GM04504 (cell line): ENCODE measurements around the gene MARCHF10.
A peak's percentile ranks its signal among the peaks of the same experiment; 100 is the strongest.

ENCODE experiments used
- DNase-seq: peaks from one replicate; pipeline ENCODE4 v3.0.0-alpha.2; 2012; ENCODE audit warnings: low read depth

The MARCHF10 gene

GRCh38 chr17:62821189-62822079 lies 13.3 kb upstream of the MARCHF10 start:
- DNase-seq, result no peak

DNA sequence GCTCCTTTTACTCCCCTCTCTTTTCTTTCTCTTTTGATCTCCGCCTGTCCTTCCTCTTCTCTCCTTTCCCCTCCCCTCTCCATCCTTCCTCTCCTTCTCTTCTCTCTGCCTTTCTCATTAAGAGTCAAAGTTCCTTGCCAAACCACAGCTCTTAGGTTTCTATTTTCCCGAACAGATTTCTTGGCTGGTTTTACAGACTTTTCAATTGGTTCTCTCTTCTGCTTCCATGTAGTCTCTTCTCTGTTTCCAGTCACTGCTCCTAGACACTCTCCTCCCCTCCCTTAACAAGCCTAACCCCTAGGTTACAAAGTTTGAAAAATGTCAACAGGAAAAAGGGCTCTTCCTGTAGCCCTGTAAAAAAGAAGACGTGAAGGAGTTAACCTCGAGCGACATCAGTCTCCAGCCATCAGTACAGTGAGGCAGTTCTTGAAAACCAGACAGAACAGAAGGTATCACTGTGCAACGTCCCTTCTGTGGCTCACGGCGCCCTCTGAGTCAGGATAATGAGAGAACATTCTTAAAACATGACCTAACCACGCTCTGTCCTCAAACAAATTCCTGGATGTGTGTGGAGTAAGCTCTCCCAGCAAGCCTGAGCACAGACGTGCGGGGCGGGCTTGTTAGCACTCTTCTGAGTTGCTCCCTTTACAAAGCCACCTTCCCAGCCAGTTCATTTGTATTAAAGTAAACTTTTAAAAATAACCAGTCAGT lies 11.6 kb upstream of the MARCHF10 start:
- DNase-seq, result peak; percentile 92

GRCh38 chr17:62818526-62818925 lies 10.4 kb upstream of the MARCHF10 start:
- DNase-seq, result no peak

- no peak for DNase-seq
These were observed 8.2 kb upstream of the MARCHF10 start for GRCh38 chr17:62816282-62816839.

DNA sequence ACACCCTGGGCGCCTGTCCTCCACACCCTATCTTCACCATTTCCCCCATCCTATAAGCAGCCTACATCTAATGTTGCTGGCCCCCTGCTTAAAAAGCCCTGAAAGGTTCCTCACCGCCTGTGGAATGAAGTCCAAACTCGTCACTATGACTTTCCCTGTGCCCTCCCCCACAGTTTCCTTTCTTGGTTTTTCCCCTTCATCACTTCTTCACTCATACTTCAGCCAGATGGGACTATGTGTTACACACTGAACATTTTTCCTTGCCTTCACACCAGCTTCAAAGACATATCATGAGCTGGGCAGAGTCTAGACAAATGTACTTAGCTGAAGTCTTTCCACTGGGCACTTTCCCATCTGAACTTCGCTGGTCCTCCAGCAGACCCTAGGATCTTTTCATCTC lies 1.5 kb upstream of the MARCHF10 start:
- DNase-seq, result no peak

GRCh38 chr17:62808576-62808970 lies 459 bp upstream of the MARCHF10 start:
- DNase-seq, result no peak

GRCh38 chr17:62805234-62805633 lies 2.9 kb downstream of the MARCHF10 start:
- no peak for DNase-seq

GRCh38 chr17:62804822-62805221 lies 3.3 kb downstream of the MARCHF10 start:
- no peak for DNase-seq

DNA sequence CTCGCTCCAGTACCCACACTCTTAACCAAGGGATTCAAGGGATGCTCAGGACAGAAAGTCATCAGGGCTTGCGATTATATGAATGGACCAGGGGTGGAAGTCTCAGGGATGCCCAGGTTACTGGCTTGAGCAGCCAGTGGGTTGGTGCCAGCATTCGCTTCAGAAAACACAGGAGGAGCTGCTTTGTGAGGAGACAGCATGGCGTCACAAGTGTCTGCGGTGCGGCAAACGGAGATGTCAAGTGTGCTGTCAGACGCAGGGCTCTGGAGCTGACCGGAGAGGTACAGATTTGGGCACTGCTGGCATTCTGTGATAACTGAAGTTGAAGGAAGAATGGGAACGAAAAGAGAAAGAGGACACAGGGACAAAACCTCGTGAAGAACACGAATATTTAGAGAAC lies 4.1 kb downstream of the MARCHF10 start:
- no peak for DNase-seq

DNA sequence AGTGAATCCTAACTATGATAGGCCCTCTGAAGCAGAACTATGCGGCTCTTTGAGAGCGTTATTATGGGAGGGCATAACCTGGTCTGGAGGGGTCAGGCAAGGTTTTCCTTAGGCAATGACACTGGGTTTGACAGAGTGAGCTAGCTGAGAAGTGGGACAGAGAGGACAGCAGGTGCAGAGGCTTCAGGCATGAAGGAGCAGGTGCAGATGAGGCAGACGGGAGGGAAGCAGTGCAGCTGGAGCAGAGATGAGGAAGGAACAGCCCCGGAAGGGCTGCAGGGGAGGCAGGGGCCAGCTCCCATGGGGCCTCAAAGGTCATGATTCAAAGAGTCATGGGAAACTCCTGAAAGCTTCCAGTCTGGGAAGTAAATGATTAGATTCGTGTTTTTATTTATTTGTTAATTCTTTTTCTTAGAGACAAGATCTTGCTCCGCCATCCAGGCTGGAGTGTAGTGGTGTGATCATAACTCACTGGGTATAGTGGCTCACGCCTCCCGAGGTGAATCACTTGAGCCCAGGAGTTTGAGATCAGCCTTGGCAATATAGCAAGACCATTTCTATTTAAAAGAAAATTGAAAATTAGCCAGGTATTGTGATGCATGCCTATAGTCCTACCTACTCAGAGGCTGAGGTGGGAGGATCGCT lies 5.4 kb downstream of the MARCHF10 start:
- no peak for DNase-seq

DNA sequence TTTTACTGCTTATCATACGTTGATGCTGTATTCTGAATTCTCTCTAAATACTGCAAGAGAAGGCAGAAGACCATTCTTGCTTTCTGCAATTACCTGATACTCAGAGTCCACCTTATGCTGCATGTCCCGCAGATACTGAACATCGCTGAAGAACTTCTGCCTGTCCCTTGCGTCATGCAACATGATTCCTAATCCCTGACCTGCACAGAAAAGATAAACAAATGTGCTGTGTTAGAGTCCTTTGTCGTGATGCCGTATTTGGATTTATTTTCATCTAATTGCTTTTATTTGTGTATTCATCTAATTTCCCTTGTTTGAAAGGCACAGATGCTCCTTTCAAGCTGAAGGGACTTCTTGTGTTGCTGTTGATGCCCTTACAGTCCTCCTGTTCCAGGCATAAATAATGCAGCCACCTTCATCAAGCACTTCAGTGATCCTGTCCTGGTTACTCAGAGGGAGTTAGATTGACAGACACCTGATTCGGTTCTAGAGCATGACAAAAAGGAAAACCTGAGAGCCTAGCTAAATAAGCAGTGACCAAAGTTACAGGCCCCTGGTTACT lies 6.5 kb downstream of the MARCHF10 start:
- no peak for DNase-seq

DNA sequence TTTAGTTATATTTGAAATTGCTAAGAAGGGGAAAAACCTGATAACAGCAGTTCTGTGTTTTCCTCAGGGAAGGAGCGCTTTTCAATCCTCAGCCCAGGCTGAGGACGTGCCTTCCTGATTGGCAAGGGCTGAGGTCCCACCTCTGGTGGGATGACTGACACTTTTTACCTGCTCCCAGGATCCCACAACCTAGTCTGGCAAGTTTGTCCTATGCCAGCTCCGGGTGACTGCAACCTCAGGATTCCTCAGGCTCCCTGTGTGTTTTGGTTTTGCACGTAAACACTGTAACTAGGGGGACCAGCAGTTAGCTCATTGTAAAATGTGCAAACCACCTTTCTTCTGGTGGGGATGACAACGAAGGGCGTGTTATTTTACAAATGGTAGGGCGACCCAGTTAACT lies 7.5 kb downstream of the MARCHF10 start:
- no peak for DNase-seq

DNA sequence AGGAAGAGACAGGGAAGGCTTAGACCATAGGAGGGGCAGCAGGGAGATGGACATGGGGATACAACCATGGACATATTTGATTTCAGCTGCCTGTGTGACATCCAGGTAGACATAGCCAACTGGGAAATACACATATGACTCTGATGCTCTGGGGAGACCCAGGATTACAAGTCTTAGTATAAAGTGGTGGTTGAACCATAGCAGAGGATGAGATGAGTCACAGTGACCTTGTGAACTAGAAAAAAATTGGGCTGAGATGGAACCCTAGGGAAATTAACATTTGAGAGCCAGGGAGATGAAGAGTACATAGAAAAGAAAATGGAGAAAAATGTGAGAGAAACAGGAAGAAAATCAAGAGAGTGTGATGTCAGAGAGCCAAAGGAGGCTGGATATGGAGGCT lies 10.2 kb downstream of the MARCHF10 start:
- DNase-seq, result no peak

DNA sequence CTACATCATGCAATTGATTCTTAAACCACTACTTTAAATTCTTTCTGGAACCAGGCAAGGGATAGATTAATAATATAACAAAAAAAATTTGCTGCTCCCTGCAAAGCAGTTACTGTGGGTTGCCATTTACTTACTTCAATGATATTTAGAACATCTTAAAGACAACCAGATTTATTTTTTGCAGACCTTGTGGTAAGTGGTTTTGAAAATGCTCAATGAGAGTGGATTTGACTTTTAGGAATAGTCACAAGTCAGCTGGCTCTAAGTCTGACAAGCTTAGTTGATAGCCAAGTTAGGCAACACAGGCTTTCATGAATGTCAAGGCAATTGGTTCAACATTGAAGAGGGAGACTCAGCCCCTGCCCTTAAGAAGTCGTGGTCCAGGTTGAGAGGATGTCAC lies 11.8 kb downstream of the MARCHF10 start:
- no peak for DNase-seq

GRCh38 chr17:62794666-62794971 lies 13.5 kb downstream of the MARCHF10 start:
- DNase-seq, result no peak

DNA sequence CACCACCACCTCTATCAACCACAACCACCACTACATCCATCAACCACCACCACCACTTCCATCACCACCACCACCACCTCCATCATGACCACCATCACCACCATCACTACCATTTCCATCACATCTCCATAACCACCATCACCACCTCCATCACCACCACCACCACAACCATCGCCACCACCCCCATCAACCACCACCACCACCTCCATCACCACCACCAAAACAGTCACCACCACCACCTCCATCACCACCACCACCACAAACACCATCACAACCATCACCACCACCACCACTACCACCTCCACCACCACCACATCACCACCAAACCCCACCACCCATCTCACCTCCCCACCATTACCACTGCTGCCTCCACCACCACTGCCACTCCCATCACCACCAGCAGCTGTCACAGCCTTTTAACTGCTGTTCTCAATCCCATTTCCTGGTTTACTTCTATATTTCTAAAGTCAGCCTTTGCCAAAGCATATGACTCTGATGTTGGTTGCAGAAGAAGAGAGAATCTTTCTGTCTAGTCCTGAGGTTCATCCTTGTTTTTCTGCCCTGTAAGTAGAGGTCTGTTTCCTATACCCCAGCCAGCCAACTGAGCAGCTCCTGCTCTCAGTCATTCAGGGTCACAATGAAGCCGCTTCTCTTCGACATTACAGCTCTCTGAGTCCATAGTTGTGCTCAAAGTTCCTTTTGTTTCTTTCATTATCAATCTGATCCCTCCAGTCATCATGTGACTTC lies 14.0 kb downstream of the MARCHF10 start:
- no peak for DNase-seq

GRCh38 chr17:62792447-62792800 lies 15.7 kb downstream of the MARCHF10 start:
- no peak for DNase-seq

DNA sequence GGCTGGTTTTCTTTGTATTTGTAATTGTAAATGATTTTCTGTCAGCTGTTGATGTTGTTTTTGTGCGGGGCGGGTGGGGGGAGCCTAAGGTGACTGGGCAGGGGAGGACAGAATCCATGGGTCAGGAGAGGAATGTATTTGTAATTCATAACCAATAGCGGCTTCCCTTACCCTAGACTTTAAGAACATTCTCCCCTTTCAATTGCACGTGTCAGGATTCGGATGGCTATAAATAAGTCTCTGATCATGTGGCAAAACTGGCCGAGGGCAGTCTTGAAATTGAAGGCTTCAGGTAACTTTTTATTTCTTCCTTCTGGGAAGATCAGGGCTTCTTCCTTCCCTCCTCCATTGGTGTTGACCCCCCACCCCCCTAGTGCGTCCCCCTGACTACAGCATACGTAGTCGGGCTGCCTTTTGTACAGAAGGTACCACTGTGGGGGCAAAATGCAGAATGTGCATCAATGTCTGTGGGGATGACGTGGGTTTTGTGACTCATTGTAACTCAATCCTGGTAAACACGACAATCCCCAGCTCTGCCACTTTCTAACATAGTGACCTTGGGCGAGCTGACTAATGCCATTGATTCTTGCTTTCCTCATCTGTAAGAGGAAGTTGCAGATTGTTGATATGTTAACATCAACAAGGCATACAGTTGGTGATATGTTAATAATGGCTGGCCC lies 16.2 kb downstream of the MARCHF10 start:
- DNase-seq, result peak; percentile 66

- DNase-seq, result peak; percentile 61
These were observed 16.8 kb downstream of the MARCHF10 start for GRCh38 chr17:62791235-62791734.

DNA sequence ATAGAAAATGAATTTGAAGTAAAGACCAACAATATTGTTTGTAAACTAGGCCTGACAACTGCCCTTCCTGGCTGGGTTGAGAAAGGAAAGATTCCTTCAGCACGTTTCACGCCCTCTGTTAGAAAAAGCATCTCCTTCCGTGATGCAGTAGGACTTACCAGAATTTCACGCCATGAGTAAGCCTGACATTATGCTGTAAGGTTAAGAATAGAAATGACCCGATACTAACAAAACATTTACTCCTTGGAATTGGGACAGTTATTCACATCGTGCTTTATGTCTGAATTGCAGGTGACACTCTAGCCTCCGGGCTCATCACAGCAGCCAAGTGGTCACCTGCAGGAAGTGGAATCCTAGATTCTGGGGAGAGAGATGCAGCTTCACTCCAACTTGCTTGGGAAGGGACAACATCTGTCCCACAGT lies 17.5 kb downstream of the MARCHF10 start:
- peak; percentile 60 for DNase-seq

GRCh38 chr17:62787366-62787765 lies 20.7 kb downstream of the MARCHF10 start:
- DNase-seq, result no peak
